CD14-positive monocyte (primary cell): Measurements from ENCODE around the gene RABL3. TPM values are rescaled to one million over a fixed set of nuclear protein-coding genes. Genes with fewer than 3 reads are reported as not detected.
"Not testable (repeated sequence)": the region's sequence is repeated elsewhere in the genome, so short reads cannot be mapped to it uniquely, and the experiment has no call there.

Experiments
- DNase-seq, 3 donors: peaks; one replicate each; pipeline ENCODE4 v3.0.0-alpha.2; 2011 to 2022
- H2AFZ ChIP-seq: 2 replicates; pipeline ENCODE4 v1.6.0; 2012; ENCODE audit warnings: mild to moderate bottlenecking, low read depth, low read length, inconsistent platforms; ENCODE audit not compliant: insufficient read depth, poor library complexity, severe bottlenecking
- H3K27ac ChIP-seq, 2 donors: 1 replicate in 1 of 2; 2 replicates in 1 of 2; pipeline ENCODE4 v1.5.1; 2012 to 2013; ENCODE audit warnings: low read length in 2 of 2, control low read depth in 1 of 2, inconsistent platforms in 1 of 2, low read depth in 1 of 2, mild to moderate bottlenecking in 1 of 2
- H3K27me3 ChIP-seq, 2 donors: one replicate each; pipeline versions ENCODE4 v1.6.0 to v1.6.1; 2011 to 2013; ENCODE audit warnings: low read length in 2 of 2; ENCODE audit not compliant: control insufficient read depth in 2 of 2, insufficient read depth in 2 of 2
- H3K36me3 ChIP-seq, 2 donors: replicated peaks in 1 of 2; 1 replicate in 1 of 2; 2 replicates in 1 of 2; pipeline versions ENCODE4 v1.5.1 to v1.6.1; 2012 to 2013; ENCODE audit warnings: low read length in 2 of 2, control low read depth in 1 of 2, inconsistent platforms in 1 of 2, mild to moderate bottlenecking in 1 of 2; ENCODE audit not compliant: insufficient read depth in 2 of 2, control insufficient read depth in 1 of 2
- H3K4me1 ChIP-seq, 2 donors: 1 replicate in 1 of 2; 2 replicates in 1 of 2; pipeline versions ENCODE4 v1.5.1 to v1.6.1; 2012 to 2013; ENCODE audit warnings: low read length in 2 of 2, control low read depth in 1 of 2, inconsistent platforms in 1 of 2, mild to moderate bottlenecking in 1 of 2, moderate library complexity in 1 of 2; ENCODE audit not compliant: insufficient read depth in 2 of 2, control insufficient read depth in 1 of 2
- H3K4me2 ChIP-seq: replicated peaks from 2 replicates; pipeline ENCODE3; 2012; ENCODE audit warnings: low read length, moderate library complexity, mild to moderate bottlenecking; ENCODE audit not compliant: poor library complexity, severe bottlenecking; ENCODE audit errors: extremely low read depth
- H3K4me3 ChIP-seq, 3 experiments: fragments of 200-600 bp in 1 of 3; sonication (generic) in 1 of 3; replicated peaks in 1 of 3; 1 replicate in 2 of 3; 2 replicates in 1 of 3; pipeline ENCODE4 v1.5.1; 2011 to 2013; ENCODE audit warnings: low read length in 3 of 3, mild to moderate bottlenecking in 3 of 3, control low read depth in 2 of 3, low read depth in 2 of 3, inconsistent platforms in 1 of 3, moderate library complexity in 1 of 3
- H3K79me2 ChIP-seq: 2 replicates; pipeline ENCODE4 v1.6.0; 2012; ENCODE audit warnings: mild to moderate bottlenecking, control low read depth, inconsistent platforms, low read length, moderate library complexity; ENCODE audit not compliant: insufficient read depth
- H3K9ac ChIP-seq: 2 replicates; pipeline ENCODE4 v1.6.0; 2017; ENCODE audit warnings: low read length, mild to moderate bottlenecking; ENCODE audit not compliant: insufficient read depth, poor library complexity, severe bottlenecking
- H3K9me3 ChIP-seq, 2 donors: replicated peaks in 1 of 2; 1 replicate in 1 of 2; 2 replicates in 1 of 2; pipeline versions ENCODE4 v1.5.1 to v1.6.1; 2012 to 2013; ENCODE audit warnings: low read length in 2 of 2, control low read depth in 1 of 2; ENCODE audit not compliant: control insufficient read depth in 1 of 2, insufficient read depth in 1 of 2
- H4K20me1 ChIP-seq: 2 replicates; pipeline ENCODE4 v1.6.0; 2012; ENCODE audit warnings: mild to moderate bottlenecking, low read length, control low read depth, moderate library complexity; ENCODE audit not compliant: insufficient read depth
- H3K27ac Mint-ChIP-seq, 7 donors: one replicate each; pipeline ENCODE4 v1.8.0; 2020; ENCODE audit warnings: mild to moderate bottlenecking in 7 of 7, mixed read lengths in 7 of 7, moderate library complexity in 6 of 7, inconsistent platforms in 2 of 7
- H3K27me3 Mint-ChIP-seq, 3 donors: one replicate each; pipeline ENCODE4 v1.8.0; 2021 to 2022; ENCODE audit warnings: low read depth in 3 of 3, mild to moderate bottlenecking in 3 of 3, mixed read lengths in 3 of 3, moderate library complexity in 3 of 3, inconsistent platforms in 1 of 3
- H3K36me3 Mint-ChIP-seq, 2 donors: one replicate each; pipeline ENCODE4 v1.8.0; 2020; ENCODE audit warnings: mixed read lengths in 2 of 2, inconsistent platforms in 1 of 2, mild to moderate bottlenecking in 1 of 2
- H3K4me1 Mint-ChIP-seq: one replicate; pipeline ENCODE4 v1.8.0; 2020; ENCODE audit warnings: mild to moderate bottlenecking, mixed read lengths
- H3K4me3 Mint-ChIP-seq, 2 donors: one replicate each; pipeline ENCODE4 v1.8.0; 2020; ENCODE audit warnings: mild to moderate bottlenecking in 2 of 2, mixed read lengths in 2 of 2, moderate library complexity in 1 of 2
- H3K9me3 Mint-ChIP-seq, 7 donors: one replicate each; pipeline ENCODE4 v1.8.0; 2020 to 2022; ENCODE audit warnings: mixed read lengths in 7 of 7, mild to moderate bottlenecking in 6 of 7, moderate library complexity in 6 of 7, inconsistent platforms in 2 of 7
- WGBS: methylation state at CpG from one replicate; pipeline ENCODE4 v1.1.5; 2013; ENCODE audit warnings: missing lambda C conversion rate; ENCODE audit not compliant: insufficient coverage; 5-methylcytosine and 5-hydroxymethylcytosine counted together
- intact Hi-C, 2 donors: fragments of 100-400 bp; cut with micrococcal nuclease; formaldehyde crosslinking; loops; one replicate each; pipeline versions ENCODE4 v1.15.0 to v1.15.1; 2023
- polyA plus RNA-seq, 3 donors: library from polyadenylated mRNA; depleted of rRNA in 1 of 3; unstranded in 2 of 3; stranded (reverse) in 1 of 3; fragments of 300-500 nt in 2 of 3; fragments of >200 nt in 1 of 3; fragmentation: Illumina TruSeq in 2 of 3; gene quantifications; 1 replicate in 2 of 3; 2 replicates in 1 of 3; pipeline ENCODE4 v1.2.3, GENCODE V29; 2012 to 2021
- TF ChIP-seq, protein P1 (sequence below): fragments of 200-600 bp; IDR thresholded peaks from one replicate; pipeline ENCODE4 v1.8.0; 2022; ENCODE audit warnings: antibody characterized with exemption, mild to moderate bottlenecking

The RABL3 gene
- polyA plus RNA-seq, 3 donors: 2.0 to 14.9 (median 11.5) TPM

GRCh38 chr3:120640231-120640630 lies 102.1 kb downstream of the RABL3 start:
- Mint-ChIP-seq H3K27ac (no peak overlapping the region), H3K4me3 (no peak overlapping the region), H3K9me3 (peaks cover 3 to 12% (median 9%) of the 10 kb centered on the region in 7 donors), H3K36me3 (no peaks in the 10 kb centered on the region), H3K27me3 (no peaks in the 10 kb centered on the region), H3K4me1 (peaks cover 13% of the 10 kb centered on the region)
- Histone ChIP-seq H3K4me1 (peaks cover 10 to 11% of the 10 kb centered on the region in 2 donors), H3K27ac (no peak overlapping the region), H3K9me3 (peaks cover 0 to 7% of the 10 kb centered on the region in 2 donors), H3K27me3 (no peaks in the 10 kb centered on the region), H3K9ac (no peak overlapping the region), H3K36me3 (no peaks in the 10 kb centered on the region), H2AFZ (no peak overlapping the region), H3K4me2 (no peak overlapping the region), H3K79me2 (no peaks in the 10 kb centered on the region), H4K20me1 (no peaks in the 10 kb centered on the region), H3K4me3 (no peak overlapping the region)
- WGBS: no CpG with 5 or more reads among the region's 1 CpG
- intact Hi-C loops: no loop called here
- no peak for DNase-seq
- TF ChIP-seq, protein P1, sequence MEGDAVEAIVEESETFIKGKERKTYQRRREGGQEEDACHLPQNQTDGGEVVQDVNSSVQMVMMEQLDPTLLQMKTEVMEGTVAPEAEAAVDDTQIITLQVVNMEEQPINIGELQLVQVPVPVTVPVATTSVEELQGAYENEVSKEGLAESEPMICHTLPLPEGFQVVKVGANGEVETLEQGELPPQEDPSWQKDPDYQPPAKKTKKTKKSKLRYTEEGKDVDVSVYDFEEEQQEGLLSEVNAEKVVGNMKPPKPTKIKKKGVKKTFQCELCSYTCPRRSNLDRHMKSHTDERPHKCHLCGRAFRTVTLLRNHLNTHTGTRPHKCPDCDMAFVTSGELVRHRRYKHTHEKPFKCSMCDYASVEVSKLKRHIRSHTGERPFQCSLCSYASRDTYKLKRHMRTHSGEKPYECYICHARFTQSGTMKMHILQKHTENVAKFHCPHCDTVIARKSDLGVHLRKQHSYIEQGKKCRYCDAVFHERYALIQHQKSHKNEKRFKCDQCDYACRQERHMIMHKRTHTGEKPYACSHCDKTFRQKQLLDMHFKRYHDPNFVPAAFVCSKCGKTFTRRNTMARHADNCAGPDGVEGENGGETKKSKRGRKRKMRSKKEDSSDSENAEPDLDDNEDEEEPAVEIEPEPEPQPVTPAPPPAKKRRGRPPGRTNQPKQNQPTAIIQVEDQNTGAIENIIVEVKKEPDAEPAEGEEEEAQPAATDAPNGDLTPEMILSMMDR: no peak

DNA sequence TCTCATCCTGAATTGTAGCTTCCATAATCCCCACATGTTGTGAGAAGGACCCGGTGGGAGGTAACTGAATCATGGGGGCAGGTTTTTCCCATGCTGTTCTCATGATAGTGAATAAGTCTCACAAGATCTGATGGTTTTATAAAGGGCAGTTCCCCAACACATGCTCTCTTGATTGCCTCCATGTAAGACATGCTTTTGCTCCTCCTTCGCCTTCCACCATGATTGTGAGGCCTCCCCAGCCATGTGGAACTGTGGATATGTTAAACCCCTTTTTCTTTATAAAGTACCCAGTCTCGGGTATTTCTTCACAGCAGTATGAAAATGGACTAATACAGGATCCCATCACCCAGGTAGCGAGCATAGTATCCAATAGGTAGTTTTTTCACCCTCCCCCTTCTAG lies 103.5 kb downstream of the RABL3 start:
- H3K27ac Mint-ChIP-seq, H3K9me3 ChIP-seq, H3K36me3 Mint-ChIP-seq, H3K27me3 Mint-ChIP-seq, H3K79me2 ChIP-seq, H3K4me3 Mint-ChIP-seq, H3K36me3 ChIP-seq, H3K4me2 ChIP-seq, H3K27me3 ChIP-seq, H2AFZ ChIP-seq, H3K4me3 ChIP-seq, DNase-seq, H4K20me1 ChIP-seq, intact Hi-C loops, H3K9ac ChIP-seq, H3K27ac ChIP-seq: not testable (repeated sequence)
- Mint-ChIP-seq H3K9me3 (peaks cover 3 to 12% (median 9%) of the 10 kb centered on the region in 7 donors), H3K4me1 (peaks cover 13% of the 10 kb centered on the region)
- peaks cover 10 to 11% of the 10 kb centered on the region in 2 donors for H3K4me1 ChIP-seq
- no CpG with 5 or more reads among the region's 4 CpGs for WGBS
